ENCODE results near the gene EFCAB6.

DNA sequence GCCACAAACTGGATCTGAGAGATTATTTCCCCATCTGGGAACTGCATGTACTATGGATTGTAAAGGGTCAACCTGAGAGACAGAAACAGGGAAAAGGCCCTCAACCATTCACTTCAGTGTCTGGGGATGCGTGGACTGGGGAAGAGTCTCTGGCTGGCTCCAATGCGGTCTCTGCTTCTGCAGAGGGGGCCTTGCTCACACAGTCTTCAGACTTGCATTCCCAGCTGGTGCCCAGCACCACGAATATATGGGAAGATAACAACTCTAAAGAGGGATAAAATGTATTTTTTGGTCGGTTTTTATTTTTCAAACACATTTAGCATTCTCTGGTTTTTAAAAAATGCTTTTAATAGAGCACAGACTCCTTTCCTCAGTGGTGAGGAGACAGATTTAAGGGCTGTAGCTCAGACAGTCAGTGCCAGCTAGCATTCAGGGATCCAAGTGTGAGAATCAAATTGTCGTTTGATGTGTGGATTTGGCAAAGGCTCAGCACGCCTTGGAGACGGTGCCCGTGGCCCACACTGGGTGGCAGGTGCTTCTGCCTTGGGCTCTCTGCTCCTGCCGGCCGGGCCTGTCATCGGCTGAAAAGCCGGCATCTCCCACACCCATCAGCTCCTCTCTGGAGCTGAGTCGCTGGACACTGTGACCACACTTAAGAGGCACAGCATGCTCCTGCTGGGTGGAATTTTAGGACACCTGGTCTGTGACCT, 8.0 kb upstream of the EFCAB6 start:
- no peak for TF ChIP-seq POLR2A (IDR thresholded peaks at IDR 0.05; ENCODE audit: borderline replicate concordance, extremely low read depth, insufficient read depth, insufficient read length)
- TF ChIP-seq, protein P1, sequence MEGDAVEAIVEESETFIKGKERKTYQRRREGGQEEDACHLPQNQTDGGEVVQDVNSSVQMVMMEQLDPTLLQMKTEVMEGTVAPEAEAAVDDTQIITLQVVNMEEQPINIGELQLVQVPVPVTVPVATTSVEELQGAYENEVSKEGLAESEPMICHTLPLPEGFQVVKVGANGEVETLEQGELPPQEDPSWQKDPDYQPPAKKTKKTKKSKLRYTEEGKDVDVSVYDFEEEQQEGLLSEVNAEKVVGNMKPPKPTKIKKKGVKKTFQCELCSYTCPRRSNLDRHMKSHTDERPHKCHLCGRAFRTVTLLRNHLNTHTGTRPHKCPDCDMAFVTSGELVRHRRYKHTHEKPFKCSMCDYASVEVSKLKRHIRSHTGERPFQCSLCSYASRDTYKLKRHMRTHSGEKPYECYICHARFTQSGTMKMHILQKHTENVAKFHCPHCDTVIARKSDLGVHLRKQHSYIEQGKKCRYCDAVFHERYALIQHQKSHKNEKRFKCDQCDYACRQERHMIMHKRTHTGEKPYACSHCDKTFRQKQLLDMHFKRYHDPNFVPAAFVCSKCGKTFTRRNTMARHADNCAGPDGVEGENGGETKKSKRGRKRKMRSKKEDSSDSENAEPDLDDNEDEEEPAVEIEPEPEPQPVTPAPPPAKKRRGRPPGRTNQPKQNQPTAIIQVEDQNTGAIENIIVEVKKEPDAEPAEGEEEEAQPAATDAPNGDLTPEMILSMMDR (IDR thresholded peaks at IDR 0.05 in 2 of 3, conservative IDR thresholded peaks at IDR 0.05 in 1 of 3; ENCODE audit: borderline replicate concordance in 1 of 3, insufficient read depth in 1 of 3, low read depth in 2 of 3, low read length in 2 of 3) = no peak
- TF ChIP-seq TCF7L2 (IDR thresholded peaks at IDR 0.05; ENCODE audit: borderline replicate concordance, extremely low read depth, insufficient read depth, insufficient read length) = no peak
- TF ChIP-seq, protein P2, sequence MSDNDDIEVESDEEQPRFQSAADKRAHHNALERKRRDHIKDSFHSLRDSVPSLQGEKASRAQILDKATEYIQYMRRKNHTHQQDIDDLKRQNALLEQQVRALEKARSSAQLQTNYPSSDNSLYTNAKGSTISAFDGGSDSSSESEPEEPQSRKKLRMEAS (IDR thresholded peaks at IDR 0.05) = no peak
- TF ChIP-seq YY1 (IDR thresholded peaks at IDR 0.05; ENCODE audit: extremely low read depth, insufficient replicate concordance, low read depth, low read length) = no peak
- no peak for TF ChIP-seq POLR2AphosphoS5 (IDR thresholded peaks at IDR 0.05; ENCODE audit: low read depth, low read length)
- TF ChIP-seq, protein P3, sequence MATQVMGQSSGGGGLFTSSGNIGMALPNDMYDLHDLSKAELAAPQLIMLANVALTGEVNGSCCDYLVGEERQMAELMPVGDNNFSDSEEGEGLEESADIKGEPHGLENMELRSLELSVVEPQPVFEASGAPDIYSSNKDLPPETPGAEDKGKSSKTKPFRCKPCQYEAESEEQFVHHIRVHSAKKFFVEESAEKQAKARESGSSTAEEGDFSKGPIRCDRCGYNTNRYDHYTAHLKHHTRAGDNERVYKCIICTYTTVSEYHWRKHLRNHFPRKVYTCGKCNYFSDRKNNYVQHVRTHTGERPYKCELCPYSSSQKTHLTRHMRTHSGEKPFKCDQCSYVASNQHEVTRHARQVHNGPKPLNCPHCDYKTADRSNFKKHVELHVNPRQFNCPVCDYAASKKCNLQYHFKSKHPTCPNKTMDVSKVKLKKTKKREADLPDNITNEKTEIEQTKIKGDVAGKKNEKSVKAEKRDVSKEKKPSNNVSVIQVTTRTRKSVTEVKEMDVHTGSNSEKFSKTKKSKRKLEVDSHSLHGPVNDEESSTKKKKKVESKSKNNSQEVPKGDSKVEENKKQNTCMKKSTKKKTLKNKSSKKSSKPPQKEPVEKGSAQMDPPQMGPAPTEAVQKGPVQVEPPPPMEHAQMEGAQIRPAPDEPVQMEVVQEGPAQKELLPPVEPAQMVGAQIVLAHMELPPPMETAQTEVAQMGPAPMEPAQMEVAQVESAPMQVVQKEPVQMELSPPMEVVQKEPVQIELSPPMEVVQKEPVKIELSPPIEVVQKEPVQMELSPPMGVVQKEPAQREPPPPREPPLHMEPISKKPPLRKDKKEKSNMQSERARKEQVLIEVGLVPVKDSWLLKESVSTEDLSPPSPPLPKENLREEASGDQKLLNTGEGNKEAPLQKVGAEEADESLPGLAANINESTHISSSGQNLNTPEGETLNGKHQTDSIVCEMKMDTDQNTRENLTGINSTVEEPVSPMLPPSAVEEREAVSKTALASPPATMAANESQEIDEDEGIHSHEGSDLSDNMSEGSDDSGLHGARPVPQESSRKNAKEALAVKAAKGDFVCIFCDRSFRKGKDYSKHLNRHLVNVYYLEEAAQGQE (IDR thresholded peaks at IDR 0.05; ENCODE audit: low read depth) = no peak
- no peak for TF ChIP-seq EZH2 (IDR thresholded peaks at IDR 0.05)
- no peak for TF ChIP-seq CBX3 (IDR thresholded peaks at IDR 0.05; ENCODE audit: low read depth)
- no peak for TF ChIP-seq ELF1 (IDR thresholded peaks at IDR 0.05; ENCODE audit: borderline replicate concordance, low read depth)
- TF ChIP-seq CEBPB (IDR thresholded peaks at IDR 0.05; ENCODE audit: low read depth) = no peak
- no peak for TF ChIP-seq EZH2phosphoT487 (IDR thresholded peaks at IDR 0.05; ENCODE audit: borderline replicate concordance)
- no peak for TF ChIP-seq SIN3A (IDR thresholded peaks at IDR 0.05; ENCODE audit: low read depth)
